ENCODE results near the gene SF3A1. TPM values are rescaled to one million over a fixed set of nuclear protein-coding genes. Genes with fewer than 3 reads are reported as not detected.

SF3A1 gene
- total RNA-seq, 2 donors from 2014 or later, result 56.7 to 77.0 TPM

DNA sequence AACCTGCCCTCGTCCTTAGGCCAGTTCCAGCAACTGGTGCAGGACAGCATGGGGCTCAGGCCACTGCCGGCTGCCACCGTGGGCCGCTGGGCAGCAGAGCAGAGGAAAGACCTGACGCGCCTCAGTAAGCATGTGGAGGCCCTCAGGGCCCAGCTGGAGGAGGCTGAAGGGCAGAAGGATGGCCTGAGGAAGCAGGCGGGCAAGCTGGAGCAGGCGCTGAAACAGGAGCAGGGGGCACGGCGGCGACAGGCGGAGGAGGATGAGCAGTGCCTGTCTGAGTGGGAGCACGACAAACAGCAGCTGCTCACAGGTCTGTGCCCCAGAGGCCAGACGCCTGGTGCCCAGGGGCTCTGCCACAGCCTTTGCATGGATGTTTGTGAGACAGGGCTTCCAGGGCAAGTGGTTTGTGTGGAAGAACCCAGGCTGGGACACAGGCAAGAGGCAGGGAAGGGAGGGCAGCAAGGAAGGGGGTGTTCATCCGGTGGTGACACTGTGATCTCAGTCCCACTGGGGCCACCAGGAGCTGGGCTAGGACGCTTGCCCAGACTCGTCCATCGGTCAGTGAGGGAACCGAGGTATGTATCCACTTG lies 14.0 kb upstream of the SF3A1 start:
- Histone ChIP-seq H3K9me3 (no peaks in the 10 kb centered on the region), H3K4me1 (ENCODE audit: control insufficient read depth in 1 of 2, low read depth in 2 of 2) (no peaks in the 10 kb centered on the region), H3K27me3 (replicated peaks; ENCODE audit: insufficient read depth) (no peaks in the 10 kb centered on the region), H3K27ac (no peak overlapping the region), H3K36me3 (no peaks in the 10 kb centered on the region), H3K4me3 (no peak overlapping the region)
- ATAC-seq (ENCODE audit: insufficient number of reproducible peaks, low FRiP score, low read depth) (no peak), DNase-seq (ENCODE audit: low spot score) (no peak)
- TF ChIP-seq, protein P1, sequence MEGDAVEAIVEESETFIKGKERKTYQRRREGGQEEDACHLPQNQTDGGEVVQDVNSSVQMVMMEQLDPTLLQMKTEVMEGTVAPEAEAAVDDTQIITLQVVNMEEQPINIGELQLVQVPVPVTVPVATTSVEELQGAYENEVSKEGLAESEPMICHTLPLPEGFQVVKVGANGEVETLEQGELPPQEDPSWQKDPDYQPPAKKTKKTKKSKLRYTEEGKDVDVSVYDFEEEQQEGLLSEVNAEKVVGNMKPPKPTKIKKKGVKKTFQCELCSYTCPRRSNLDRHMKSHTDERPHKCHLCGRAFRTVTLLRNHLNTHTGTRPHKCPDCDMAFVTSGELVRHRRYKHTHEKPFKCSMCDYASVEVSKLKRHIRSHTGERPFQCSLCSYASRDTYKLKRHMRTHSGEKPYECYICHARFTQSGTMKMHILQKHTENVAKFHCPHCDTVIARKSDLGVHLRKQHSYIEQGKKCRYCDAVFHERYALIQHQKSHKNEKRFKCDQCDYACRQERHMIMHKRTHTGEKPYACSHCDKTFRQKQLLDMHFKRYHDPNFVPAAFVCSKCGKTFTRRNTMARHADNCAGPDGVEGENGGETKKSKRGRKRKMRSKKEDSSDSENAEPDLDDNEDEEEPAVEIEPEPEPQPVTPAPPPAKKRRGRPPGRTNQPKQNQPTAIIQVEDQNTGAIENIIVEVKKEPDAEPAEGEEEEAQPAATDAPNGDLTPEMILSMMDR (IDR thresholded peaks at IDR 0.05), result no peak

DNA sequence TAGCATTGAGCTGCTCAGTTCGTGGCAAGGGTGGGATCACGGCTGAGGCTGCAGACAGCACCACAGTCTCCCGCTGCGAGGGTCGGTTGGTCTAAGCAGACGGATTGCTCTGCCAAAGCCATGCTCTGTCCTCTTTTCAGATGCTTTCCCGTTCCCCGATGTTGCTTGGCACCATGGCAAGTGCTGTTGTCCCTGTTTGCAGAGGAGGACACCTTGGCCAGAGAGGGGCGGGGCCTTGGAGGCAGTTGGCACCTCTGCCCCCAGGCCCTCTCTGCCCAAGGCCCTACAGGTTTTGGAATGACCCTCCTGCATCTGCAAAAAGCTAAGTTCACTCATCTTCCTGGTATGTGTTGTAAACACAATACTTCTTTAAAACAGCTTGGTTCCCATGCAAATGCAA lies 11.7 kb upstream of the SF3A1 start:
- Histone ChIP-seq H3K9me3 (no peaks in the 10 kb centered on the region), H3K4me1 (ENCODE audit: control insufficient read depth in 1 of 2, low read depth in 2 of 2) (no peaks in the 10 kb centered on the region), H3K27ac (no peak overlapping the region), H3K27me3 (replicated peaks; ENCODE audit: insufficient read depth) (no peaks in the 10 kb centered on the region), H3K36me3 (no peaks in the 10 kb centered on the region), H3K4me3 (no peak overlapping the region)
- ATAC-seq (ENCODE audit: insufficient number of reproducible peaks, low FRiP score, low read depth) (no peak), DNase-seq (ENCODE audit: low spot score) (no peak)
- TF ChIP-seq, protein P1 (IDR thresholded peaks at IDR 0.05), result no peak

DNA sequence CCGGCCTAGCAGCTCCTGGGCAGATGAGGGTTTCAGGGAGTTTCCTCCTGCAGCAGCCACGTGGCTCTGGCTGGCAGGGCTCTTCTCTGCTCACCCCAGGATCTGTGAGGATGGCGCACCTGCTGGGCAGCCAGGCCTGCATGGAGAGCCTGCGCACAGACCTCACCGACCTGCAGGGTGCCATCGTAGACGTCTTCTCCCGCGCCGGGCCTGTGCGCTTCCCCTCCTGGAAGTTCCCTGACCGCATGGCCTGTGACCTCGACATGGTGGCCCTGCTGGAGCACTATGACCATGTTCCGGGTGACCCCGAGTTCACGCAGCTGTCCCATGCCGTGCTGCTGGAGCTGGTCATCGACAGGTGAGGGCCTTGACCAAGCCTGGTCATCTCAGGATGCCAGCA lies 9.2 kb upstream of the SF3A1 start:
- TF ChIP-seq, protein P1 (IDR thresholded peaks at IDR 0.05), result no peak
- ATAC-seq (ENCODE audit: insufficient number of reproducible peaks, low FRiP score, low read depth), result no peak
- no peak for DNase-seq (ENCODE audit: low spot score)

DNA sequence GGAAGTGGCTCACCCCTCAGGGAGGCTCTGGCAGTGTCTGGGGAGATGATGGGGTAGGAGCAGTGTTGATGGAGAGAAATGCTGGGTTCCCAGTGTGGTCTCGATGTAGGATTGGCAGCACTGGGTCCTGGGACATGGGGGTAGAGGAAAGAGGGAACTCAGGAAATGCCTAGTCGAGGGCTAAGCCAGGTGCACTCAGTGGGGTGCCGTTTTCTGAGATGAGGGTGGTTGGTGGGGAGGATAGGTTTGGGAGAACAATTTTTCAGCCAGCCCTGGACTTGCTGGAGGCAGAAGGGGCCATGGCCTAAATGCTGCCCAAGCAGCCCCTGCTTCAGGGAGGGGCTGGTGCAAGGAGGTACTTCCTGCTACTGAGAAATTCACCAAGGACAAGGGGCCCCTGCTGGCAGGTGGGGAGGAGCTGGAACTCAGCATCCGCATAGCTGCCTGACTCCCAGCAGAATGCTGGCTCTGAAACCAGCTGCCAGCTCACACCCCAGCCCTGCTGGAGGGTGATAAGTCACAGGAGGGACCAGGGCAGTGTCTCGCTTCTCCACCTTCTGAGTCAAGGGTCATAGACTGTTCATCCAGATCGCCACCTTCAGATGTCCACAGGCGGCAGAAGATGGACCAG lies 6.1 kb upstream of the SF3A1 start:
- no peak for DNase-seq (ENCODE audit: low spot score)
- Histone ChIP-seq H3K36me3 (no peaks in the 10 kb centered on the region), H3K9me3 (no peaks in the 10 kb centered on the region), H3K27me3 (replicated peaks; ENCODE audit: insufficient read depth) (no peaks in the 10 kb centered on the region), H3K4me1 (ENCODE audit: control insufficient read depth in 1 of 2, low read depth in 2 of 2) (peaks cover 0 to under 1% of the 10 kb centered on the region in 2 donors), H3K27ac (no peak overlapping the region), H3K4me3 (no peak overlapping the region)
- no peak for ATAC-seq (ENCODE audit: insufficient number of reproducible peaks, low FRiP score, low read depth)
- TF ChIP-seq, protein P1 (IDR thresholded peaks at IDR 0.05), result no peak

More for the DNA sequence above, 9.2 kb upstream of the SF3A1 start:
- Histone ChIP-seq H3K36me3 (no peaks in the 10 kb centered on the region), H3K27ac (no peak overlapping the region), H3K4me3 (no peak overlapping the region), H3K27me3 (replicated peaks; ENCODE audit: insufficient read depth) (no peaks in the 10 kb centered on the region), H3K9me3 (no peaks in the 10 kb centered on the region), H3K4me1 (ENCODE audit: control insufficient read depth in 1 of 2, low read depth in 2 of 2) (no peaks in the 10 kb centered on the region)

DNA sequence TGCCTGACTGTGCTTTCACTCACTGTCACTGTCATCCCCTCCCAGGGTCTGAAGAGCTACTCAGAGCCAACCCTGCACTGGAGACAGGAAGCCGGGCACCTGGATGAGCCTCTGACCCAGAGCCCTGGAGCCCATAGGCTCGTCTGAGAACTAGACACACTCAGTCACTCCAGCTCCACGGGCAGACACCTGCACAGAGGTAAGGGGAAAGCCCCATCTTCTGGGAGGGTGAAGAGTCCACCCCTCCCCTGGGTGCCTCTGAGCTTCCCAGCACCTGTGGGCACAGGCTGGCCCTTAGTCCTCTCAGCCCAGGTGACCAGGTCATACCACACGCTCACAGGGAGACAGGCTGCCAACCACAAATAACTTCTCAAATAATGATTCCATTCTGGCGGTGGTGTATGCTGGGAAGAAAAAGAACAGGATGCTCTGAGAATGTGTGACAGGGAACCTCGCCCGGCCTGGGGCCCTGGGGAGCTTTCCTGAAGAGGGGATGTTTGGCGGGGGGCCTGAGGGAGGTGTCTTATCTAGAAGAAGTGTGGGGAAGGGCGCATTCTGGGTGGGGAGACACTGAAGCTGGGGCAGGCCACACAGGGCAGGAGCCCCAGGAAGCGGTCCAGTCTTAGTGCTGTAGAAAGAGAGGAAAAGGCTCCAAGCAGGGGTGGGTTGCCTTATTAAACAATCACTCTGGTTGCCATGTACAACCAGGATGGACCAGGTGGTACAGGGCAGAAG lies 5.4 kb upstream of the SF3A1 start:
- Histone ChIP-seq H3K4me3 (no peak overlapping the region), H3K4me1 (ENCODE audit: control insufficient read depth in 1 of 2, low read depth in 2 of 2) (peaks cover 0 to 7% of the 10 kb centered on the region in 2 donors), H3K27ac (no peak overlapping the region), H3K36me3 (no peaks in the 10 kb centered on the region), H3K27me3 (replicated peaks; ENCODE audit: insufficient read depth) (no peaks in the 10 kb centered on the region), H3K9me3 (no peaks in the 10 kb centered on the region)
- TF ChIP-seq, protein P1 (IDR thresholded peaks at IDR 0.05), result no peak
- ATAC-seq (ENCODE audit: insufficient number of reproducible peaks, low FRiP score, low read depth) (no peak), DNase-seq (ENCODE audit: low spot score) (no peak)
